ENCODE measurements around the gene NCF4.

NCF4 gene

GRCh38 chr22:36865346-36865745 is 4.5 kb downstream of the NCF4 start:
- DNase-seq, result no peak

- no peak for DNase-seq
Measured at GRCh38 chr22:36867695-36868094, 6.9 kb downstream of the NCF4 start.

- no peak for DNase-seq
Measured at GRCh38 chr22:36868546-36869181, 7.9 kb downstream of the NCF4 start.

GRCh38 chr22:36870250-36870649 is 9.4 kb downstream of the NCF4 start:
- DNase-seq, result no peak

- no peak for DNase-seq
Measured at GRCh38 chr22:36871669-36872081, 10.9 kb downstream of the NCF4 start.

GRCh38 chr22:36872084-36872483 is 11.3 kb downstream of the NCF4 start:
- DNase-seq, result no peak

- no peak for DNase-seq
Measured at GRCh38 chr22:36872866-36873498, 12.2 kb downstream of the NCF4 start.

GRCh38 chr22:36873614-36874308 is 13.0 kb downstream of the NCF4 start:
- peak; percentile 73 for DNase-seq

- DNase-seq, result no peak
Measured at GRCh38 chr22:36874309-36874696, 13.5 kb downstream of the NCF4 start.

- no peak for DNase-seq
Measured at GRCh38 chr22:36874736-36875135, 13.9 kb downstream of the NCF4 start.

GRCh38 chr22:36875741-36876140 is 14.9 kb downstream of the NCF4 start:
- DNase-seq, result no peak

- DNase-seq, result no peak
Measured at GRCh38 chr22:36879775-36880174, 19.0 kb downstream of the NCF4 start.

GRCh38 chr22:36881504-36882245 is 20.9 kb downstream of the NCF4 start:
- DNase-seq, result no peak

GRCh38 chr22:36884349-36885158 is 23.7 kb downstream of the NCF4 start:
- DNase-seq, result no peak

- DNase-seq, result no peak
Measured at GRCh38 chr22:36885474-36885873, 24.7 kb downstream of the NCF4 start.

GRCh38 chr22:36886016-36886415 is 25.2 kb downstream of the NCF4 start:
- DNase-seq, result no peak

- DNase-seq, result no peak
Measured at GRCh38 chr22:36887162-36887561, 26.4 kb downstream of the NCF4 start.

GRCh38 chr22:36891646-36892045 is 30.8 kb downstream of the NCF4 start:
- DNase-seq, result no peak

GRCh38 chr22:36892292-36892691 is 31.5 kb downstream of the NCF4 start:
- no peak for DNase-seq

GRCh38 chr22:36893262-36893661 is 32.5 kb downstream of the NCF4 start:
- DNase-seq, result no peak

GRCh38 chr22:36894266-36894665 is 33.5 kb downstream of the NCF4 start:
- DNase-seq, result no peak

GRCh38 chr22:36897611-36898010 is 36.8 kb downstream of the NCF4 start:
- DNase-seq, result no peak

GRCh38 chr22:36898690-36899089 is 37.9 kb downstream of the NCF4 start:
- DNase-seq, result no peak

Measured in activated effector memory CD4-positive, alpha-beta T cell treated with anti-CD3 and anti-CD28 coated beads, Interleukin-2, amount 50 U/mL, for 16 hours (primary cell).